Karpas-422 (cell line): ENCODE measurements around the gene IKZF3. TPM values are rescaled to one million over a fixed set of nuclear protein-coding genes. Genes with fewer than 3 reads are reported as not detected.
"Not testable (repeated sequence)": the region's sequence is repeated elsewhere in the genome, so short reads cannot be mapped to it uniquely, and the experiment has no call there.

Experiments used
- DNase-seq: peaks from one replicate; pipeline ENCODE4 v3.0.0-alpha.2; 2015
- H2AFZ ChIP-seq: fragments of 200-600 bp; sonication (generic); 2 replicates; pipeline ENCODE4 v1.6.1; 2014; ENCODE audit warnings: antibody characterized with exemption, low read length, mixed read lengths
- H3K27ac ChIP-seq: fragments of 200-600 bp; sonication (generic); 2 replicates; pipeline ENCODE4 v1.5.1; 2014; ENCODE audit warnings: mild to moderate bottlenecking, low read length, moderate library complexity
- H3K27me3 ChIP-seq: fragments of 200-600 bp; sonication (generic); 2 replicates; pipeline ENCODE4 v1.6.1; 2014; ENCODE audit warnings: low read length, mixed read lengths
- H3K36me3 ChIP-seq: fragments of 200-600 bp; sonication (generic); 2 replicates; pipeline ENCODE4 v1.6.1; 2014; ENCODE audit warnings: low read length, mixed read lengths; ENCODE audit not compliant: insufficient read depth
- H3K4me1 ChIP-seq: fragments of 200-600 bp; sonication (generic); 2 replicates; pipeline ENCODE4 v1.6.1; 2014; ENCODE audit warnings: mild to moderate bottlenecking, low read length, mixed read lengths
- H3K4me2 ChIP-seq: fragments of 200-600 bp; sonication (generic); 2 replicates; pipeline ENCODE4 v1.6.1; 2014; ENCODE audit warnings: low read length, low read depth, mild to moderate bottlenecking; ENCODE audit not compliant: poor library complexity, severe bottlenecking
- H3K4me3 ChIP-seq: fragments of 200-600 bp; sonication (generic); 2 replicates; pipeline ENCODE4 v1.5.1; 2014; ENCODE audit warnings: mild to moderate bottlenecking, antibody characterized with exemption, low read length, mixed read lengths
- H3K79me2 ChIP-seq: fragments of 200-600 bp; sonication (generic); 2 replicates; pipeline ENCODE4 v1.6.1; 2014; ENCODE audit warnings: mild to moderate bottlenecking, low read length, mixed read lengths
- H3K9ac ChIP-seq: fragments of 200-600 bp; sonication (generic); 2 replicates; pipeline ENCODE4 v1.6.0; 2014; ENCODE audit warnings: low read length
- H3K9me2 ChIP-seq: fragments of 200-600 bp; sonication (generic), shearing (Covaris generic); replicated peaks from 2 replicates; pipeline ENCODE4 v1.6.0; 2014; ENCODE audit warnings: mild to moderate bottlenecking, low read length, moderate library complexity; ENCODE audit not compliant: insufficient read depth
- H3K9me3 ChIP-seq: fragments of 300-700, 200-600 bp; sonication (generic); 2 replicates; pipeline ENCODE4 v1.6.1; 2014; ENCODE audit warnings: low read length, mixed read lengths
- H4K20me1 ChIP-seq: fragments of 200-600 bp; sonication (generic); 2 replicates; pipeline ENCODE4 v1.6.1; 2014; ENCODE audit warnings: mild to moderate bottlenecking, antibody characterized with exemption, low read length, low read depth; ENCODE audit not compliant: insufficient read depth
- total RNA-seq: library from RNA; depleted of rRNA; stranded (reverse); fragments of >200 nt; shearing (Covaris generic); gene quantifications from 2 replicates; pipeline ENCODE4 v1.2.3, GENCODE V29; 2014; ENCODE audit warnings: low replicate concordance

IKZF3 gene
- total RNA-seq, 1 experiment from 2014 or later, result 137 TPM

DNA sequence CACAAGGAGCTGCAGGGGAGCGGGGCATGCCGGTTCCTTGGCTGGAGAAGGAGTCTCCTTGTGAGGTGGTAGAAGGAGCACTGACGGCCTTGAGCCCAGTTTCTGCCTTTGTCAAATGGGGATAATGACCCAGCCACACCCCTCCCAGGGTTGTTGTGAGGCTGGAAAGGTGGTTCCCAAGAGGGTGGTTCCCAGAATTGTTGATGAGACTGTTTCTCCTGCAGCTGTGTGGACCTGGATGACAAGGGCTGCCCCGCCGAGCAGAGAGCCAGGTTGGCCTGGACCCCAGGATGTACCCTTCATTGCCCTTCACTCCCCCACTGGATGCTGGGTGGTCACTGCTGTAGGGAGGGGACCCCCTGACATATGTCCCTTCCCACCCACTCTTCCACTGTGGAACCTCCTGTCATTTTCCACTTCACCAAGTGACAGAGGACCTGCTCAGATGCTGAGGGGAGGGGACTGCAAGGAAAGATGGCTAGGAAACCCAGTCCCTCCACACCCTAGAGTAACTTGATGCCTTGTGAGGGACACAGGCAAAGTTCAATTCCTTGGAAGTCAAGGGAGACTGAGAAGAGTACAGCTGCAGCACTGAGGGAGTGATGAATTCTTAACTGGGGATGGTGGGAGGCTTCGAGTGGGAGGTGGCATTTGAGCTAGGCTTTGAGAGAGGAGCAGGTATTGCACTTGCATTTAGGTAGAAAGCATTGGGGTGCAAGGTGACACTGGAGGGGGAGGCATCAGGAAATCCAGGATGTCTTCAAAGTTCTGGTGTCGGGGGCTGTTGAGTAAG, 144.4 kb downstream of the IKZF3 start:
- Histone ChIP-seq H3K9me3 (no peaks in the 10 kb centered on the region), H3K9me2 (no peaks in the 10 kb centered on the region), H2AFZ (no peak overlapping the region), H3K79me2 (no peaks in the 10 kb centered on the region), H3K27me3 (no peaks in the 10 kb centered on the region), H3K36me3 (no peaks in the 10 kb centered on the region), H3K4me2 (no peak overlapping the region), H3K9ac (no peak overlapping the region), H3K27ac (no peak overlapping the region), H4K20me1 (no peaks in the 10 kb centered on the region), H3K4me1 (no peaks in the 10 kb centered on the region), H3K4me3 (no peak overlapping the region)
- DNase-seq, result no peak

DNA sequence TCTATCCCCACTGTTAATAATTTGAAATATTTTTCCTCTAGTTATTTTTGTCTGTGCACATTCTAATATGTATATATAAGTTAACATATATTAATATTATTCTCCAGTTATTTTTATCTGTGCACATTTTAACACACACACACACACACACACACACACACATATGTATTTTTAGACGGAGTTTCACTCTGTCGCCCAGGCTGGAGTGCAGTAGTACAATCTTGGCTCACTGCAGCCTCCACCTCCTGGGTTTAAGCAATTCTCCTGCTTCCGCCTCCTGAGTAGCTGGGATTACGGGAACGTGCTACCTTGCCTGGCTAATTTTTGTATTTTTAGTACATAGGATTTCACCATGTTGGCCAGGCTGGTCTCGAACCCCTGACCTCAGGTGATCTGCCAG, 146.5 kb downstream of the IKZF3 start:
- Histone ChIP-seq H3K36me3 (no peaks in the 10 kb centered on the region), H3K27me3 (no peaks in the 10 kb centered on the region), H2AFZ (no peak overlapping the region), H4K20me1 (no peaks in the 10 kb centered on the region), H3K79me2 (no peaks in the 10 kb centered on the region), H3K9me3 (no peaks in the 10 kb centered on the region), H3K4me3 (no peak overlapping the region), H3K4me1 (no peaks in the 10 kb centered on the region), H3K4me2 (no peak overlapping the region), H3K9me2 (no peaks in the 10 kb centered on the region), H3K27ac (no peak overlapping the region), H3K9ac (no peak overlapping the region)
- no peak for DNase-seq

DNA sequence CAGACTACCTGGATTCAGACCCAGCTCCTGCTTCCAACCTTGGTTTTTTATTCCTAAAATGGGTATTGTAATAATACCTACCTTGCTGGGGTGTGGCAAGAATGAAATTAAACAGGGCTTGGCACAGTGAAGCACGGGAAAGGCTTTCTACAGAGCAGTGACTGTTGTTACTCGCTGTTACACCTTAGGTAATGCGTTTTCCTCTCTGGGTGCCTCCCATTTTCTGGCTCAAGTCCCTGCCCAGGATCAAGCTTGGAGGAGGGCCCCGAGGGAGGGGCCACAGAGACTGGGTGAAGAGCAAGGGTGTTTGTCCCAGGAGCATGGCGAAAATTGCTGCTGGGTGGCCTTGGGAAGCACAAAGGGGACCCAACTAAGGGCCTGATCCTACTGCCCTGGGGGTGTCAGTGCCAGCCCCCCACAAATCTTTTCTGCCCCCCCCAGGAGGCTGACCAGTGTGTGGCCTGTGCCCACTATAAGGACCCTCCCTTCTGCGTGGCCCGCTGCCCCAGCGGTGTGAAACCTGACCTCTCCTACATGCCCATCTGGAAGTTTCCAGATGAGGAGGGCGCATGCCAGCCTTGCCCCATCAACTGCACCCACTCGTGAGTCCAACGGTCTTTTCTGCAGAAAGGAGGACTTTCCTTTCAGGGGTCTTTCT, 147.1 kb downstream of the IKZF3 start:
- Histone ChIP-seq H3K36me3 (no peaks in the 10 kb centered on the region), H3K4me1 (no peaks in the 10 kb centered on the region), H3K79me2 (no peaks in the 10 kb centered on the region), H3K9ac (no peak overlapping the region), H2AFZ (no peak overlapping the region), H3K4me2 (no peak overlapping the region), H3K27me3 (no peaks in the 10 kb centered on the region), H4K20me1 (no peaks in the 10 kb centered on the region), H3K9me3 (no peaks in the 10 kb centered on the region), H3K27ac (no peak overlapping the region), H3K9me2 (no peaks in the 10 kb centered on the region), H3K4me3 (no peak overlapping the region)
- DNase-seq, result no peak

DNA sequence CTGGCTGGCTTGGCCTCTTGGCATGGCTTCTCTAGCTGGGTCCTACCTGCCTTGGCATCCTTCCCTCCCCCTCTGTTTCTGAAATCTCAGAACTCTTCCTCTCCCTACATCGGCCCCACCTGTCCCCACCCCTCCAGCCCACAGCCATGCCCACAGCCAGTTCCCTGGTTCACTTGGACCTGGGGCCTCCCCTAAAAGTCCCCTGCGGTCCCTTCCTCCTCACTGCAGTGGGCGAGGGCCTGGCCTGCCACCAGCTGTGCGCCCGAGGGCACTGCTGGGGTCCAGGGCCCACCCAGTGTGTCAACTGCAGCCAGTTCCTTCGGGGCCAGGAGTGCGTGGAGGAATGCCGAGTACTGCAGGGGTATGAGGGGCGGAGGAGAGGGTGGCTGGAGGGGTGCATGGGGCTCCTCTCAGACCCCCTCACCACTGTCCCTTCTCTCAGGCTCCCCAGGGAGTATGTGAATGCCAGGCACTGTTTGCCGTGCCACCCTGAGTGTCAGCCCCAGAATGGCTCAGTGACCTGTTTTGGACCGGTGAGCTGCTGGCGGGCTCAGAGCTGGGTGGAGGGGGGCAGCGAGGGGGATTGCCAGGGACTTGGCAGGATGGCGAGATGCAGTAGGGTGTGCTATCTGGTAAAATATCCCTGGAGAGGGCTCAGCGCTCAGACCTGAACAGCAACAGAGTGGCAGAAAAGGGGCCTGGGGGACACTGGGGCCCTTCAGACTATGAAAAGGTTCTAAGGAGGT, 147.9 kb downstream of the IKZF3 start:
- Histone ChIP-seq H3K4me2 (no peak overlapping the region), H3K4me3 (no peak overlapping the region), H2AFZ (no peak overlapping the region), H3K9ac (no peak overlapping the region), H4K20me1 (no peaks in the 10 kb centered on the region), H3K27me3 (no peaks in the 10 kb centered on the region), H3K36me3 (no peaks in the 10 kb centered on the region), H3K4me1 (no peaks in the 10 kb centered on the region), H3K9me3 (no peaks in the 10 kb centered on the region), H3K27ac (no peak overlapping the region), H3K79me2 (no peaks in the 10 kb centered on the region), H3K9me2 (no peaks in the 10 kb centered on the region)
- no peak for DNase-seq

DNA sequence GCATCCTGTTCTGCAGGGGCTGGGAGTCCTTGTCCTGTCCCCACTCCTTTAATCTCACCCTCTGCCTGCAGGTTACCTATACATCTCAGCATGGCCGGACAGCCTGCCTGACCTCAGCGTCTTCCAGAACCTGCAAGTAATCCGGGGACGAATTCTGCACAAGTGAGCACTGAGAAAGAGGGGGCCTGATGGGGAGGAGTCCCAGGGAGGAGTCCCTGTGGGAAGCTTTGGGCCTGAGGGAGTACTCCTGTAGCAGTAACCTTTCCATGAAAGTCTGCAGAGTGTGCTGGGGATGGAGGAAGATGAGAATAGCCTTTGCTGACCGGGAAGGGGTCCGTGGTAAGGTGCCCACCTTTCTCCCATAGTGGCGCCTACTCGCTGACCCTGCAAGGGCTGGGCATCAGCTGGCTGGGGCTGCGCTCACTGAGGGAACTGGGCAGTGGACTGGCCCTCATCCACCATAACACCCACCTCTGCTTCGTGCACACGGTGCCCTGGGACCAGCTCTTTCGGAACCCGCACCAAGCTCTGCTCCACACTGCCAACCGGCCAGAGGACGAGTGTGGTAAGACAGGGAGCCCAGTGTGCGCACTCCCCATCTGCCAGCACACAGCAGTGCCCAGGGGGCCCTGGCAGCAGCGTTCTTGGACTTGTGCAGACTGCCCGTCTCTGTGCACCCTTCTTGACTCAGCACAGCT, 148.6 kb downstream of the IKZF3 start:
- Histone ChIP-seq H3K27ac (no peak overlapping the region), H4K20me1 (no peaks in the 10 kb centered on the region), H3K4me1 (no peaks in the 10 kb centered on the region), H3K4me3 (no peak overlapping the region), H3K9me3 (no peaks in the 10 kb centered on the region), H3K27me3 (no peaks in the 10 kb centered on the region), H3K9me2 (no peaks in the 10 kb centered on the region), H3K4me2 (no peak overlapping the region), H3K9ac (no peak overlapping the region), H2AFZ (no peak overlapping the region), H3K79me2 (no peaks in the 10 kb centered on the region), H3K36me3 (no peaks in the 10 kb centered on the region)
- DNase-seq, result no peak

DNA sequence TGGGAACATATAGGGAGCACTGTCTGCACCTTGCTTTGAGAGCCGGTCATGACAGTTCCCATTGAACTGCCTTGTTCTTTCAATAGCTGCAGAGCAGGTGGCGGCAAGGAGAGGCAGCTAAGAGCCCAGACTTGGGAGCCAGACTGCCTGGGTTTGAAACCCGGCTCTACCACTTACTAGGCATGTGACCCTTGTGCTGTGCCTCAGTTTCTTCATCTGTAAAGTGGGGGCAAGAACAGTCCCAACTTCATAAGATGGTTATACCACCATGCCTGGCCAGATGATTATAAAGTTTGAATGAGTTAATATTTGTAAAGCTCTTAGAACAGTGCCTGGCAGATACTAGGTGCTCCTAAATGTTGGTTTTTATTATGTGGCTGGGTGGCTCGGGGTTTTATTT, 149.9 kb downstream of the IKZF3 start:
- Histone ChIP-seq H3K9me2 (no peaks in the 10 kb centered on the region), H3K9ac (no peak overlapping the region), H3K27ac (no peak overlapping the region), H3K27me3 (no peaks in the 10 kb centered on the region), H3K79me2 (no peaks in the 10 kb centered on the region), H2AFZ (no peak overlapping the region), H3K4me3 (no peak overlapping the region), H3K9me3 (no peaks in the 10 kb centered on the region), H3K36me3 (no peaks in the 10 kb centered on the region), H3K4me1 (peaks cover under 1% of the 10 kb centered on the region), H4K20me1 (no peaks in the 10 kb centered on the region), H3K4me2 (no peak overlapping the region)
- DNase-seq, result no peak

DNA sequence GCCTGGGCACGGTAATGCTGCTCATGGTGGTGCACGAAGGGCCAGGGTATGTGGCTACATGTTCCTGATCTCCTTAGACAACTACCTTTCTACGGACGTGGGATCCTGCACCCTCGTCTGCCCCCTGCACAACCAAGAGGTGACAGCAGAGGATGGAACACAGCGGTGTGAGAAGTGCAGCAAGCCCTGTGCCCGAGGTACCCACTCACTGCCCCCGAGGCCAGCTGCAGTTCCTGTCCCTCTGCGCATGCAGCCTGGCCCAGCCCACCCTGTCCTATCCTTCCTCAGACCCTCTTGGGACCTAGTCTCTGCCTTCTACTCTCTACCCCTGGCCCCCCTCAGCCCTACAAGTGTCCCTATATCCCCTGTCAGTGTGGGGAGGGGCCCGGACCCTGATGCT, 152.3 kb downstream of the IKZF3 start:
- Histone ChIP-seq H3K36me3 (no peaks in the 10 kb centered on the region), H3K79me2 (no peaks in the 10 kb centered on the region), H3K27ac (no peak overlapping the region), H3K4me2 (no peak overlapping the region), H3K9me2 (no peaks in the 10 kb centered on the region), H2AFZ (no peak overlapping the region), H3K27me3 (no peaks in the 10 kb centered on the region), H3K4me3 (no peak overlapping the region), H3K9me3 (no peaks in the 10 kb centered on the region), H4K20me1 (no peaks in the 10 kb centered on the region), H3K4me1 (peaks cover 7% of the 10 kb centered on the region), H3K9ac (no peak overlapping the region)
- no peak for DNase-seq

DNA sequence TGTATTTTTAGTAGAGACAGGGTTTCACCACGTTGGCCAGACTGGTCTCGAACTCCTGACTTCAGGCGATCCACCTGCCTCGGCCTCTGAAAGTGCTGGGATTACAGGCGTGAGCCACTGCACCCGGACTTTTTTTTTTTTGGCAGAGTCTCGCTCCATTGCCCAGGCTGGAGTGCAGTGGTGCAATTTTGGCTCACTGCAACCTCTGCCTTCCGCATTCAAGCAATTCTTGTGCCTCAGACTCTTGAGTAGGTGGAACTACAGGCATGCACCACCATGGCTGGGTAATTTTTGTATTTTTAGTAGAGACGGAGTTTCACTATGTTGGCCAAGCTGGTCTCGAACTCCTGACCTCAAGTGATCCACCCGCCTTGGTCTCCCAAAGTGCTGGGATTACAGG, 153.0 kb downstream of the IKZF3 start:
- not testable (repeated sequence) for H2AFZ ChIP-seq, H3K4me2 ChIP-seq, DNase-seq, H3K4me1 ChIP-seq, H3K9me2 ChIP-seq, H3K27me3 ChIP-seq, H3K79me2 ChIP-seq, H3K4me3 ChIP-seq, H4K20me1 ChIP-seq, H3K9ac ChIP-seq, H3K36me3 ChIP-seq, H3K9me3 ChIP-seq, H3K27ac ChIP-seq
